Activated CD4-positive, alpha-beta T cell treated with anti-CD3 and anti-CD28 coated beads for 1 hour (primary cell): ENCODE results near the gene CLECL1.
"Not testable (repeated sequence)": the region's sequence is repeated elsewhere in the genome, so short reads cannot be mapped to it uniquely, and the experiment has no call there.

Experiments
- DNase-seq: peaks from one replicate; pipeline ENCODE4 v3.0.0-alpha.2; 2020

CLECL1 gene

DNA sequence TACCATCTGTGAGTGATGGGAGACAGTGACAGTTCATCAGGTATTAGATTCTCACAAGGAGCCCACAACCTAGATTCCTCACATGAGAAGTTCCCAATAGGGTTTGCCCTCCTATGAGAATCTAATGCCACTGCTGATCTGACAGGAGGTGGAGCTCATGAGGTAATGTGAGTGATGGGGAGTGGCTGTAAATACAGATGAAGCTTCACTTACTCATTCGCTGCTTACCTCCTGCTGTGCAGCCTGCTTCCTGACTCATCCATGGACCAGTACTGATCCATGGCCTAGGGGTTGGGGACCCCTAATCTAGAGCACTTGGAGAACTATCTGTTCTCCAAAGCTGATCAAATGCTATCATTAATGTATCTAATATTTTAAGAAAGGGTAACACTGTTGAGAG is 45.7 kb downstream of the CLECL1 start:
- DNase-seq, result no peak

GRCh38 chr12:9685915-9686314 is 47.0 kb downstream of the CLECL1 start:
- DNase-seq, result no peak

DNA sequence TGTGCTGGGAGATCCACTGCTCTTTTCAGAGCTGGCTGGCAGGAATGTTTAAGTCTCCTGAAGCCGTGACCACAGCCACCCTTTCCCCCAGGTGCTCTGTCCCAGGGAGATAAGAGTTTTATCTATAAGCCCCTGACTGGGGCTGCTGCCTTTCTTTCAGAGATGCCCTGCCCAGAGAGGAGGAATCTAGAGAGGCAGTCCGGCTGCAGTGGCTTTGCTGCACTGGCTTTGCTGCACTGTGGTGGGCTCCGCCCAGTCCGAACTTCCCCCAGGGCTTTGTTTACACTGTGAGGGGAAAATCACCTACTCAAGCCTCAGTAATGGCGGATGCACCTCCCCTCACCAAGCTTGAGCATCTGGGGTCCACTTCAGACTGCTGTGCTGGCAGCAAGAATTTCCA is 47.5 kb downstream of the CLECL1 start:
- DNase-seq, result not testable (repeated sequence)

GRCh38 chr12:9682949-9683348 is 49.9 kb downstream of the CLECL1 start:
- DNase-seq, result not testable (repeated sequence)

DNA sequence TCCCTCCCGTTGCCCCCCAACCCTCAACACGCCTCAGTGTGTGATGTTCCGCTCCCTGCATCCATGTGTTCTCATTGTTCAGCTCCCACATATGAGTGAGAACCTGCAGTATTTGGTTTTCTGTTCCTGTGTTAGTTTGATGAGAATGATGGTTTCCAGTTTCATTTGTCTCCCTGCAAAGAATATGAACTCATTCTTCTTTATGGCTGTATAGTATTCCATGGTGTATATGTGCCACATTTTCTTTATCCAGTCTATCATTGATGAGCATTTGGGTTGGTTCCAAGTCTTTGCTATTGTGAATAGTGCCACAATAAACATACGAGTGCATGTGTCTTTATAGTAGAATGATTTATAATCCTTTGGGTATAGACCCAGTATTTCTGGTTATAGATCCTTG is 50.4 kb downstream of the CLECL1 start:
- DNase-seq, result not testable (repeated sequence)

DNA sequence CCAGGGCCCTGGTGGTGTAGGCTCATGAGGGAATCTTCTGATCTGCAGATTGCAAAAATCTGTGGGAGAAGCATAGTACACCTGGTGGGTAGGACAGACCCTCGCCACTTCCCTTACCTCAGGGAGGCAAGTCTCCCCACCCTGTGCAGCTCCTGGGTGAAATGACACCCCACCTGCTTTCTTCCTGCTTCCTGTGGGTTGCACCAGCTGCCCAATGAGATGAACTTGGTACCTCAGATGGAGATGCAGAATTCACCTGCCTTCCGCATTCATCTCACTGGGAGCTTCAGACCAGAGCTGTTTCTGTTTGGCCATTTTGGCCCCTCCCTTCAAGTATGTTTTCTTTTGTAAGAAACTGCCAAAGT is 58.7 kb downstream of the CLECL1 start:
- DNase-seq, result no peak

GRCh38 chr12:9673404-9674225 is 59.3 kb downstream of the CLECL1 start:
- no peak for DNase-seq
